Psoas muscle (tissue), 8 donors: ENCODE results near the gene TCTA. TPM values are rescaled to one million over a fixed set of nuclear protein-coding genes. Genes with fewer than 3 reads are reported as not detected.
"Not testable (repeated sequence)": the region's sequence is repeated elsewhere in the genome, so short reads cannot be mapped to it uniquely, and the experiment has no call there.

ENCODE experiments used
- ATAC-seq, 4 donors: fragments of 200-7000 bp; cut with Tn5 transposase; one replicate each; pipeline ENCODE4 v1.9.1; 2020; ENCODE audit warnings: moderate library complexity in 3 of 4, mild to moderate bottlenecking in 2 of 4
- DNase-seq, 2 donors: peaks; one replicate each; pipeline ENCODE4 v3.0.0-alpha.2; 2020
- H3K27ac ChIP-seq: fragments of 200-600 bp; one replicate; pipeline ENCODE4 v1.8.0; 2022
- H3K27me3 ChIP-seq, 3 donors: fragments of 200-600 bp in 1 of 3; one replicate each; pipeline versions ENCODE4 v1.6.1 to v1.8.0; 2013 to 2022; ENCODE audit warnings: low read length in 2 of 3, mild to moderate bottlenecking in 2 of 3, moderate library complexity in 1 of 3; ENCODE audit not compliant: insufficient read depth in 3 of 3
- H3K36me3 ChIP-seq, 2 donors: fragments of 200-600 bp in 1 of 2; one replicate each; pipeline versions ENCODE4 v1.6.1 to v1.8.0; 2013 to 2022; ENCODE audit warnings: low read depth in 1 of 2, mild to moderate bottlenecking in 1 of 2, moderate library complexity in 1 of 2; ENCODE audit not compliant: insufficient read depth in 1 of 2
- H3K4me1 ChIP-seq: fragments of 200-600 bp; one replicate; pipeline ENCODE4 v1.8.0; 2022
- H3K4me3 ChIP-seq: fragments of 200-600 bp; one replicate; pipeline ENCODE4 v1.8.0; 2022; ENCODE audit warnings: mild to moderate bottlenecking
- H3K9me3 ChIP-seq: fragments of 200-600 bp; one replicate; pipeline ENCODE4 v1.8.0; 2022
- WGBS, 3 donors: extraction: QIAGEN DNeasy Blood & Tissue Kit; methylation state at CpG; one replicate each; pipeline versions ENCODE4 v1.1.6 to v1.1.7; 2013; 5-methylcytosine and 5-hydroxymethylcytosine counted together
- intact Hi-C, 2 donors: fragments of 100-400 bp; cut with DNase I; formaldehyde crosslinking; loops; one replicate each; pipeline versions ENCODE4 v1.11.0 to v1.14.2; 2022
- polyA plus RNA-seq, 3 donors: library from polyadenylated mRNA; stranded (reverse); fragments of 200-250 nt; gene quantifications; one replicate each; pipeline ENCODE4 v1.2.3, GENCODE V29; 2013
- total RNA-seq, 4 donors: library from RNA; stranded (reverse); fragmentation: NEBNext Ultra II Directional in 2 of 4; extraction: Animal tissue kit (Norgen Biotek cat#: 25700) in 2 of 4; gene quantifications; one replicate each; pipeline versions ENCODE4 v1.2.1 to v1.2.4, GENCODE V29; 2021 to 2023
- TF ChIP-seq, protein P1 (sequence below): fragments of 200-600 bp; IDR thresholded peaks from one replicate; pipeline ENCODE4 v1.8.0; 2022; ENCODE audit warnings: antibody characterized with exemption
- donor health status: healthy with polysubstance abuse.
- donor health status: DM: no; HTN: no; CAD: no; lungs with moderate emphysema.
- donor health status: Bipolar disorder and iron deficiency.
- donor health status: healthy.
- donor health status: DM: yes; HTN: yes; CAD: no.
- donor health status: DM: no; HTN: no; CAD: no.
- donor health status: DM: no; HTN: no; CAD: no.
- donor health status: DM: yes; HTN: yes; CAD: no.

TCTA gene
- total and polyA plus RNA-seq, 7 donors = 11.4 to 46.1 (median 18.1) TPM

DNA sequence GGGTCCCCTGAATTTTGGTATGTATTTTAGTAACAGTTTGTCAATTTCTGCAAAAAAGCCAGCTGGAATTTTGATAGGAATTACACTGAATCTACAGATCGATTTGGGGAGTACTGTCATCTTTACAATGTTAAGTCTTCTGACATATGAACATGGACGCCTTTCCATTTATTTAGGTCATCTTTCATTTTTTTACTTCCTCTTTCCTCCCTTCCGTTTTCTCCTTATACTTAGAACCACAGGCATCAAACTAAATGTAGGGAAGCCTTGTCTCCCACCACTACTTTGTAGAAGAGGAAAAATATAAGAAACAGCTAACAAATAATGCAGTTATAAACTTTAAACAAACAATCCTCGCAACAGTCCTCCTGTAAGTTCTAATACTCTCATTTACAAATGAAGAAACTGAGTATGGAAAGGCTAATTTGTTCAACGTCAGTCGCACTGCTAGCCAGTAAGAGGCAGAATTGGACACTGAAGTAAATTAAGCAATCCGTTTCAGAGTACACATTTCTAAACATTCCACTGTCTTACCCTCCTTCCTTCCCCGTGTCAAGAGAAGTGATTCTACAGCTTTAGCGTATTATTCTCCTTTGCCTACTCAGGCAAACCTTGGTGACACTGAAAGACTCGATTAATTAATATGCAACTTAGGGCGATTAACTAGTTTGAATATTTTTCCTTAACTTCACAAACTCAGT is 26.0 kb upstream of the TCTA start:
- Histone ChIP-seq H3K36me3 (no peaks in the 10 kb centered on the region), H3K9me3 (no peaks in the 10 kb centered on the region), H3K4me1 (peaks cover 57% of the 10 kb centered on the region), H3K27ac (no peak overlapping the region), H3K4me3 (no peak overlapping the region), H3K27me3 (no peaks in the 10 kb centered on the region)
- ATAC-seq (no peak), DNase-seq (no peak)
- 69 to 81% (median 77%) methylated on average over 11 of the region's 11 CpGs for WGBS, 3 donors
- intact Hi-C loops = no loop called here
- TF ChIP-seq, protein P1, sequence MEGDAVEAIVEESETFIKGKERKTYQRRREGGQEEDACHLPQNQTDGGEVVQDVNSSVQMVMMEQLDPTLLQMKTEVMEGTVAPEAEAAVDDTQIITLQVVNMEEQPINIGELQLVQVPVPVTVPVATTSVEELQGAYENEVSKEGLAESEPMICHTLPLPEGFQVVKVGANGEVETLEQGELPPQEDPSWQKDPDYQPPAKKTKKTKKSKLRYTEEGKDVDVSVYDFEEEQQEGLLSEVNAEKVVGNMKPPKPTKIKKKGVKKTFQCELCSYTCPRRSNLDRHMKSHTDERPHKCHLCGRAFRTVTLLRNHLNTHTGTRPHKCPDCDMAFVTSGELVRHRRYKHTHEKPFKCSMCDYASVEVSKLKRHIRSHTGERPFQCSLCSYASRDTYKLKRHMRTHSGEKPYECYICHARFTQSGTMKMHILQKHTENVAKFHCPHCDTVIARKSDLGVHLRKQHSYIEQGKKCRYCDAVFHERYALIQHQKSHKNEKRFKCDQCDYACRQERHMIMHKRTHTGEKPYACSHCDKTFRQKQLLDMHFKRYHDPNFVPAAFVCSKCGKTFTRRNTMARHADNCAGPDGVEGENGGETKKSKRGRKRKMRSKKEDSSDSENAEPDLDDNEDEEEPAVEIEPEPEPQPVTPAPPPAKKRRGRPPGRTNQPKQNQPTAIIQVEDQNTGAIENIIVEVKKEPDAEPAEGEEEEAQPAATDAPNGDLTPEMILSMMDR = no peak

DNA sequence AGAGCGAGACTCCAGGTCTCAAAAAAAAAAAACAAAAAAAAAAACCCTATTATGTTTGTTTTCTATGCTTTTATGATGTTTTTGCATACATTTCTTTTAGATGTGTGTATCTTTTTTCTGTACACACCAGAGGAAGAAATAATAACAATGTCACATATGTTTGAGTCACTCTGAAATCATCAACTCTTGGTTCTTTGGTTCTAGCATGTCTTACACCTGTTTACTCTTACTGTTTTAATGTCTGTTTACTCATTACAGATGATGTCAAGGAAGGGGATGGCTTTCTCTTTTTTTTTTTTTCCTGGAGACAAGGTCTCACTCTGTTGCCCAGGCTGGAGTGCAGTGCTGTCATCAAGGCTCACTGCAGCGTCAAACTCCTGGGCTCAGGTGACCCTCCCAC is 24.5 kb upstream of the TCTA start:
- TF ChIP-seq, protein P1 = no peak
- Histone ChIP-seq H3K4me1 (peaks cover 60% of the 10 kb centered on the region), H3K27ac (no peak overlapping the region), H3K4me3 (no peak overlapping the region), H3K27me3 (no peaks in the 10 kb centered on the region), H3K9me3 (no peaks in the 10 kb centered on the region), H3K36me3 (peaks cover 0 to 5% of the 10 kb centered on the region in 2 donors)
- 88 to 92% (median 91%) methylated on average over 2 of the region's 2 CpGs for WGBS, 3 donors
- peak in 3 of 4 donors; percentile 3 to 28 (median 25) for ATAC-seq
- intact Hi-C loops = no loop called here
- DNase-seq = no peak

DNA sequence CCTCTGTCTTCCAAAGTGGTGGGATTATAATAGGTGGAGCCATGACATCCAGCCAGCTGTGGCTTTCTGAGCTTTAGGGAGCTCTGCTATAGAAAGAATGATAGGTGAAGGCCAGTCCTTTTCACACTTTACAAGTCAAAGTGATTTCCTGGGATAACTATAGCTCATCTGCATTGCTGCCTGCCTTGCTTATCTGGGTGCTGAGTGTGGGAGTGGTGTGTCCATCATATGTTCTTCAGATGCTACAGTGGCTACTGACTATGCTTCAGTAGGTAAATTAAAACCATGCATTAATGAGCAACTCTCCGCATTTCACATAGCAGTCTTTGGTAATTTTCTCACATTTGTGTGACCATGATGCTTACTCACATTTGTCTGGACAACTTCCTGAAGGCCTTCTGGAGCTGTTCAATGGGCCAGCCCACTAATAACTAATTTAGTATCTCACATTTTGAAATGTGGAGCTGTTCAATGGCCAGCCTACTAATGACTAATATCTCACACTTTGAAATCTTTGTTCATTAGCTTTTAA is 23.9 kb upstream of the TCTA start:
- 73 to 86% (median 83%) methylated on average over 1 of the region's 1 CpG for WGBS, 3 donors
- ATAC-seq = no peak
- no peaks in the 10 kb centered on the region for H3K27me3 ChIP-seq
- no peak for DNase-seq
- H3K4me3 ChIP-seq = no peak overlapping the region
- intact Hi-C loops = no loop called here
- no peaks in the 10 kb centered on the region for H3K9me3 ChIP-seq
- TF ChIP-seq, protein P1 = no peak
- peak overlapping the region; percentile 43 for H3K27ac ChIP-seq
- H3K4me1 ChIP-seq = peaks cover 64% of the 10 kb centered on the region
- peaks cover 0 to 5% of the 10 kb centered on the region in 2 donors for H3K36me3 ChIP-seq

- no peaks in the 10 kb centered on the region for H3K27me3 ChIP-seq
- no peaks in the 10 kb centered on the region for H3K9me3 ChIP-seq
- TF ChIP-seq, protein P1 = no peak
- ATAC-seq = peak; percentile 53 to 83 (median 71)
- H3K27ac ChIP-seq = peak overlapping the region; percentile 43
- no peak overlapping the region for H3K4me3 ChIP-seq
- WGBS, 3 donors = 53 to 90% (median 83%) methylated on average over 6 of the region's 6 CpGs
- intact Hi-C loops = no loop called here
- no peak for DNase-seq
- peaks cover 0 to 5% of the 10 kb centered on the region in 2 donors for H3K36me3 ChIP-seq
- peaks cover 64% of the 10 kb centered on the region for H3K4me1 ChIP-seq
Measured at GRCh38 chr3:49389297-49389696, 22.9 kb upstream of the TCTA start.

DNA sequence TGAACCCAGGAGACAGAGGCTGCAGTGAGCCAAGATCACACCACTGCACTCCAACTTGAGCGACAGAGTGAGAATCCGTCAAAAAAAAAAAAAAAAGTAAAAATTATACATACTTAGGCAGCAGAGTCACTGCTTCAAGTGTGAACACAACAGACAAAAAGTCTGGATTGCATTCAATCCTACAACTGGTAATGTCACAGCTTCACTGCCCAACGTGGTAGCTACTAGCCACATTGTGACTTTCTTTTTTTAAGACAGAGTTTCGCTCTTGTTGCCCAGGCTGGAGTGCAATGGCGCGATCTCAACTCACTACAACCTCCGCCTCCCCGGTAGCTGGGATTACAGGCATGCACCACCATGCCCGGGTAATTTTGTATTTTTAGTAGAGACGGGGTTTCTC is 20.9 kb upstream of the TCTA start:
- 75 to 94% (median 86%) methylated on average over 10 of the region's 10 CpGs for WGBS, 3 donors
- H3K4me3 ChIP-seq = not testable (repeated sequence)
- H3K4me1 ChIP-seq = peaks cover 51% of the 10 kb centered on the region

More for the DNA sequence above, 20.9 kb upstream of the TCTA start:
- H3K36me3 ChIP-seq = peaks cover 2 to 12% of the 10 kb centered on the region in 2 donors
- H3K27me3 ChIP-seq, H3K9me3 ChIP-seq, intact Hi-C loops, DNase-seq, ATAC-seq, H3K27ac ChIP-seq: not testable (repeated sequence)
